ENCODE results near the gene SRSF11.

DNA sequence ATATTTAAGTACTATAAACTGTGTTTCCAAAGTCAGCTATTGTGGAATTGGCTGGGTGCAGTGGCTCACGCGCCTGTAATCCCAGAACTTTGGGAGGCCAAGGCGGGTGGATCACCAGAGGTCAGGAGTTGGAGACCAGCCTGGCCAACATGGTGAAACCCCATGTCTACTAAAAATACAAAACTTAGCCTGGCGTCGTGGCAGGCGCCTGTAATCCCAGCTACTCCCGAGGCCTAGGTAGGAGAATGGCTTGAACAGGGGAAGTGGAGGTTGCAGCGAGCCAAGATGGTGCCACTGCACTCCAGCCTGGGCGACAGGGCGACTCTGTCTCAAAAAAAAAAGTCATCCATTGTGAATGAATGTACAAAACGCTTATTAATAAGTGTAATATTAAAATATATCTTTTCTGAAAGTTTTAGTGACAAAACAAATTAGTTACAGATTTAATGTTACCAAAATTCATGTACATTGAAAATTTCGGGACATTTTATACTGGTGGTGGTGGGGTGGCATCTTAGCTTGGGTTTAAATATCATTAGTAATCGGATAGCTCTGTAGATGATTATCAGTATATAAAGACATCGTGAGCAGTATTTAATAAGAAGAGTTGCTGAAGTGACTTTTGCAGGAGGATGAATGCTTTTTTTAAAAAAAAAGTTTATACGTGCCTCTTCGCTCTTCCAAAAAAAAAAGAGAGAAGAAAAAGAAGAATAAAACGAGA lies 503 bp upstream of the SRSF11 start:
- TF ChIP-seq POLR2AphosphoS5 (IDR thresholded peaks at IDR 0.05), result no peak
- no peak for TF ChIP-seq RAD21 (conservative IDR thresholded peaks at IDR 0.05)
- no peak for TF ChIP-seq CTCF (IDR thresholded peaks at IDR 0.05; ENCODE audit: poor library complexity, severe bottlenecking)
- TF ChIP-seq EZH2 (IDR thresholded peaks at IDR 0.05; ENCODE audit: borderline replicate concordance, insufficient read depth, low read length, poor library complexity, severe bottlenecking), result no peak
- TF ChIP-seq EP300 (conservative IDR thresholded peaks at IDR 0.05; ENCODE audit: poor library complexity, severe bottlenecking), result no peak
- no peak for TF ChIP-seq MXI1 (conservative IDR thresholded peaks at IDR 0.05; ENCODE audit: poor library complexity, severe bottlenecking)

Measured in neural cell (in vitro differentiated cells).